Osteoblast (primary cell): ENCODE results near the gene HACL1. TPM values are rescaled to one million over a fixed set of nuclear protein-coding genes. Genes with fewer than 3 reads are reported as not detected.

Source experiments
- DNase-seq: peaks from one replicate; pipeline ENCODE4 v3.0.0; 2011; ENCODE audit warnings: low spot score, mixed read lengths; ENCODE audit not compliant: insufficient read length; ENCODE audit errors: missing footprints
- H2AFZ ChIP-seq: 2 replicates; pipeline ENCODE4 v1.6.0; 2011; ENCODE audit warnings: mild to moderate bottlenecking, low read length
- H3K27ac ChIP-seq: 2 replicates; pipeline ENCODE4 v1.5.1; 2011; ENCODE audit warnings: mild to moderate bottlenecking, low read depth, low read length, moderate library complexity
- H3K27me3 ChIP-seq: 2 replicates; pipeline ENCODE4 v1.6.0; 2012; ENCODE audit warnings: mild to moderate bottlenecking, control low read depth, inconsistent platforms, low read length, moderate library complexity; ENCODE audit not compliant: insufficient read depth
- H3K36me3 ChIP-seq: 2 replicates; pipeline ENCODE4 v1.5.1; 2011; ENCODE audit warnings: mild to moderate bottlenecking, low read length, control low read depth, moderate library complexity; ENCODE audit not compliant: insufficient read depth
- H3K4me1 ChIP-seq: 2 replicates; pipeline ENCODE4 v1.5.1; 2011; ENCODE audit warnings: mild to moderate bottlenecking, low read length, control low read depth, moderate library complexity; ENCODE audit not compliant: insufficient read depth
- H3K4me2 ChIP-seq: 2 replicates; pipeline ENCODE4 v1.6.0; 2011; ENCODE audit warnings: mild to moderate bottlenecking, low read length; ENCODE audit not compliant: insufficient read depth
- H3K4me3 ChIP-seq: fragments of 200-600 bp; sonication (generic); 3 replicates; pipeline ENCODE4 v1.5.1; 2012; ENCODE audit warnings: mild to moderate bottlenecking, low read length, inconsistent platforms; ENCODE audit not compliant: insufficient read depth
- H3K79me2 ChIP-seq: 2 replicates; pipeline ENCODE4 v1.6.0; 2012; ENCODE audit warnings: mild to moderate bottlenecking, low read length, control low read depth, inconsistent platforms; ENCODE audit not compliant: insufficient read depth
- H3K9me3 ChIP-seq: 2 replicates; pipeline ENCODE4 v1.5.1; 2011; ENCODE audit warnings: low read depth, low read length, control low read depth
- H4K20me1 ChIP-seq: 2 replicates; pipeline ENCODE4 v1.6.0; 2012; ENCODE audit warnings: mild to moderate bottlenecking, low read length, control low read depth; ENCODE audit not compliant: insufficient read depth
- total RNA-seq: library from RNA; depleted of rRNA; stranded (reverse); fragments of >200 nt; gene quantifications from 2 replicates; pipeline ENCODE4 v1.2.3, GENCODE V29; 2012
- TF ChIP-seq, protein P1 (sequence below): IDR thresholded peaks from 2 replicates; pipeline ENCODE4 v1.5.1; 2011; ENCODE audit warnings: mild to moderate bottlenecking, low read depth, low read length, moderate library complexity; ENCODE audit errors: extremely low read depth

HACL1 gene
- total RNA-seq, 1 donor, result 34.7 TPM

DNA sequence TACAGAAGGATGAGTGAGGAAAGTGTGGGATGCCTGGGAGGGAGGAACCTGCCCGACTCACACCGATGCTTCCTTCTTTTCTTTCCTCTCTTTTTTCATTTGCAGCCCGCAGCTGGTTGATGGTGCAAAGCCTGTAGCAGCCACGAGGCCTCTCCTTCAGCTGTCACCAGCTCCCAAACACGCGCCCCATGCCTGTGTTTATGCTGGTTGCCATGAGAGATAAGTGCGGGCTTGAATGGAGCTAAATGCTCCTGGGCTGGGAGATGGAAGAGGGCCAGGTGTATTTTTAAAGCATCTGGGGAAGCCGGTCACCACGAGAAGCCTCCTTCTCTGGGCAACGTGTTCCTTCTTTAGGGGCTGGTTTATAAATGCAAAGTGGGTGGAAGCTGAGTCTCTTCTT lies 89.2 kb downstream of the HACL1 start:
- H3K36me3 ChIP-seq, result no peaks in the 10 kb centered on the region
- H4K20me1 ChIP-seq, result no peaks in the 10 kb centered on the region
- no peak overlapping the region for H2AFZ ChIP-seq
- DNase-seq, result no peak
- peaks cover 3% of the 10 kb centered on the region for H3K27me3 ChIP-seq
- no peak overlapping the region for H3K4me2 ChIP-seq
- H3K27ac ChIP-seq, result no peak overlapping the region
- TF ChIP-seq, protein P1, sequence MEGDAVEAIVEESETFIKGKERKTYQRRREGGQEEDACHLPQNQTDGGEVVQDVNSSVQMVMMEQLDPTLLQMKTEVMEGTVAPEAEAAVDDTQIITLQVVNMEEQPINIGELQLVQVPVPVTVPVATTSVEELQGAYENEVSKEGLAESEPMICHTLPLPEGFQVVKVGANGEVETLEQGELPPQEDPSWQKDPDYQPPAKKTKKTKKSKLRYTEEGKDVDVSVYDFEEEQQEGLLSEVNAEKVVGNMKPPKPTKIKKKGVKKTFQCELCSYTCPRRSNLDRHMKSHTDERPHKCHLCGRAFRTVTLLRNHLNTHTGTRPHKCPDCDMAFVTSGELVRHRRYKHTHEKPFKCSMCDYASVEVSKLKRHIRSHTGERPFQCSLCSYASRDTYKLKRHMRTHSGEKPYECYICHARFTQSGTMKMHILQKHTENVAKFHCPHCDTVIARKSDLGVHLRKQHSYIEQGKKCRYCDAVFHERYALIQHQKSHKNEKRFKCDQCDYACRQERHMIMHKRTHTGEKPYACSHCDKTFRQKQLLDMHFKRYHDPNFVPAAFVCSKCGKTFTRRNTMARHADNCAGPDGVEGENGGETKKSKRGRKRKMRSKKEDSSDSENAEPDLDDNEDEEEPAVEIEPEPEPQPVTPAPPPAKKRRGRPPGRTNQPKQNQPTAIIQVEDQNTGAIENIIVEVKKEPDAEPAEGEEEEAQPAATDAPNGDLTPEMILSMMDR, result no peak
- H3K4me1 ChIP-seq, result no peaks in the 10 kb centered on the region
- H3K4me3 ChIP-seq, result no peak overlapping the region
- no peaks in the 10 kb centered on the region for H3K9me3 ChIP-seq
- no peaks in the 10 kb centered on the region for H3K79me2 ChIP-seq

DNA sequence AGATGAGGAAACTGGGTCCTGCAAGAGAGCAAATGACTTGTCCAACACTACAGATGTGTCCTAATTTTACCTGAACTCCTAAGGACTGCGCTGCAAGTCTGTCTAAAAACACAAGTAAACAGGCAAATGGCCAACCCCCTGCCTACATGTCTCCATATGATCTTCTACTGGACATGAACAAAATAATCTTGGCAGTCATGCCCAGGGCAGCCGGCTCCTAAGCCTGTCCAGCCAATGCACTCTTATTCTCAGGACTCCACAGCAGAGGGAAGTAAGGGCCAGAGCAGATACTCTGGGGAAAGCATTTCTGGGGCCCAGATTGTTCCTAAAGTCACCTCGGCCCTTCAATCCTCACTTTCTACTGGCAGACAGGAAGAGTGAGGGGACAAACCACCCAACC lies 90.2 kb downstream of the HACL1 start:
- no peaks in the 10 kb centered on the region for H3K9me3 ChIP-seq
- H3K4me1 ChIP-seq, result no peaks in the 10 kb centered on the region
- H3K36me3 ChIP-seq, result no peaks in the 10 kb centered on the region
- DNase-seq, result no peak
- no peak overlapping the region for H3K27ac ChIP-seq
- no peak overlapping the region for H2AFZ ChIP-seq
- peaks cover 3% of the 10 kb centered on the region for H3K27me3 ChIP-seq
- H3K79me2 ChIP-seq, result no peaks in the 10 kb centered on the region
- no peaks in the 10 kb centered on the region for H4K20me1 ChIP-seq
- no peak overlapping the region for H3K4me3 ChIP-seq
- TF ChIP-seq, protein P1, result no peak
- H3K4me2 ChIP-seq, result no peak overlapping the region

Other genes with a start within 250 kb of the HACL1 start
- 33.0 and 36.6 TPM in 2 replicates for gene METTL6, start 174.0 kb downstream of the HACL1 start, total RNA-seq
- 22.7 and 29.0 TPM in 2 replicates for gene EAF1, start 174.0 kb downstream of the HACL1 start, total RNA-seq
- 1.4 and 1.5 TPM in 2 replicates for gene COLQ, start 79.9 kb downstream of the HACL1 start, total RNA-seq
- gene BTD, start 176 bp upstream of the HACL1 start, total RNA-seq, result 31.1 and 34.5 TPM in 2 replicates
- gene ANKRD28, start 196.4 kb upstream of the HACL1 start, total RNA-seq, result 215 and 223 TPM in 2 replicates